A549 (cell line): ENCODE measurements around the gene SNRNP40.

ENCODE experiments used
- CEBPB ChIP-seq, 2 experiments: fragments of >200 bp in 1 of 2; sonication (Bioruptor Twin) in 1 of 2; formaldehyde crosslinking in 1 of 2; IDR thresholded peaks; 2 replicates each; pipeline ENCODE4 v1.6.1; 2012 to 2016
- POLR2A ChIP-seq: IDR thresholded peaks from 2 replicates; pipeline ENCODE4 v1.6.1; 2012; ENCODE audit warnings: mild to moderate bottlenecking, low read length

GRCh38 chr1:31215065-31215570, 81.5 kb downstream of the SNRNP40 start:
- TF ChIP-seq POLR2A = no peak
- TF ChIP-seq CEBPB (IDR thresholded peaks at IDR 0.05) = no peak
